ENCODE measurements around the gene CLEC6A. TPM values are rescaled to one million over a fixed set of nuclear protein-coding genes. Genes with fewer than 3 reads are reported as not detected.

CLEC6A gene
- total RNA-seq, 1 experiment from 2014 or later = not detected

DNA sequence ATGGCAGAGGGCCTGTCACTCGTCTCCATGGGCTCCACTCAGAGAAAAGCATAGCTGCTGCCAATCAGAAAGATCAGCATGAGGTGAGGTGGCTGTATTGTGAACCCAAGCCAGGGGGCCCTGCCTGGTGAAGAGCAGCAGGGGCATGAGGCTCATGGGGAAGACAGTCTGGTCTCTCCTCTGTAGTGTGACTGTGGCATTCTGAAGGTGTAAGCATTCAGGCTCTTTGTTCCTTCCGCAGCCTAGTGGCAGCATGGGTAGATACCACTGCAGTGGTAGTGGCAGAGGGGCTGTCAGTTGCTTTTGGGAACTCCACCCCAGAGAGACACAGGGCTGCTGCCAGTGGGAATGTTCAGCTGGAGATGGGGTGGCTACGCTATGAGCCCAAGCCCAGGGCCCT is 52.5 kb downstream of the CLEC6A start:
- TF ChIP-seq, protein P1, sequence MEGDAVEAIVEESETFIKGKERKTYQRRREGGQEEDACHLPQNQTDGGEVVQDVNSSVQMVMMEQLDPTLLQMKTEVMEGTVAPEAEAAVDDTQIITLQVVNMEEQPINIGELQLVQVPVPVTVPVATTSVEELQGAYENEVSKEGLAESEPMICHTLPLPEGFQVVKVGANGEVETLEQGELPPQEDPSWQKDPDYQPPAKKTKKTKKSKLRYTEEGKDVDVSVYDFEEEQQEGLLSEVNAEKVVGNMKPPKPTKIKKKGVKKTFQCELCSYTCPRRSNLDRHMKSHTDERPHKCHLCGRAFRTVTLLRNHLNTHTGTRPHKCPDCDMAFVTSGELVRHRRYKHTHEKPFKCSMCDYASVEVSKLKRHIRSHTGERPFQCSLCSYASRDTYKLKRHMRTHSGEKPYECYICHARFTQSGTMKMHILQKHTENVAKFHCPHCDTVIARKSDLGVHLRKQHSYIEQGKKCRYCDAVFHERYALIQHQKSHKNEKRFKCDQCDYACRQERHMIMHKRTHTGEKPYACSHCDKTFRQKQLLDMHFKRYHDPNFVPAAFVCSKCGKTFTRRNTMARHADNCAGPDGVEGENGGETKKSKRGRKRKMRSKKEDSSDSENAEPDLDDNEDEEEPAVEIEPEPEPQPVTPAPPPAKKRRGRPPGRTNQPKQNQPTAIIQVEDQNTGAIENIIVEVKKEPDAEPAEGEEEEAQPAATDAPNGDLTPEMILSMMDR (IDR thresholded peaks at IDR 0.05; ENCODE audit: unreplicated experiment) = no peak
- Mint-ChIP-seq H3K36me3 (ENCODE audit: insufficient read depth, unreplicated experiment) (no peaks in the 10 kb centered on the region), H3K27ac (ENCODE audit: low read depth, unreplicated experiment) (no peak overlapping the region), H3K9me3 (ENCODE audit: unreplicated experiment) (no peaks in the 10 kb centered on the region), H3K4me3 (ENCODE audit: unreplicated experiment) (no peak overlapping the region), H3K27me3 (ENCODE audit: insufficient read depth, unreplicated experiment) (peaks cover 65% of the 10 kb centered on the region), H3K4me1 (ENCODE audit: insufficient read depth, unreplicated experiment) (no peaks in the 10 kb centered on the region)
- intact Hi-C loops (cut with micrococcal nuclease) = no loop called here
- no peak for DNase-seq (ENCODE audit: unreplicated experiment)
- no TSS peak for BruUV-seq (replicated peaks)
- ChIA-PET POLR2A (no interaction called here), CTCF (no interaction called here)

DNA sequence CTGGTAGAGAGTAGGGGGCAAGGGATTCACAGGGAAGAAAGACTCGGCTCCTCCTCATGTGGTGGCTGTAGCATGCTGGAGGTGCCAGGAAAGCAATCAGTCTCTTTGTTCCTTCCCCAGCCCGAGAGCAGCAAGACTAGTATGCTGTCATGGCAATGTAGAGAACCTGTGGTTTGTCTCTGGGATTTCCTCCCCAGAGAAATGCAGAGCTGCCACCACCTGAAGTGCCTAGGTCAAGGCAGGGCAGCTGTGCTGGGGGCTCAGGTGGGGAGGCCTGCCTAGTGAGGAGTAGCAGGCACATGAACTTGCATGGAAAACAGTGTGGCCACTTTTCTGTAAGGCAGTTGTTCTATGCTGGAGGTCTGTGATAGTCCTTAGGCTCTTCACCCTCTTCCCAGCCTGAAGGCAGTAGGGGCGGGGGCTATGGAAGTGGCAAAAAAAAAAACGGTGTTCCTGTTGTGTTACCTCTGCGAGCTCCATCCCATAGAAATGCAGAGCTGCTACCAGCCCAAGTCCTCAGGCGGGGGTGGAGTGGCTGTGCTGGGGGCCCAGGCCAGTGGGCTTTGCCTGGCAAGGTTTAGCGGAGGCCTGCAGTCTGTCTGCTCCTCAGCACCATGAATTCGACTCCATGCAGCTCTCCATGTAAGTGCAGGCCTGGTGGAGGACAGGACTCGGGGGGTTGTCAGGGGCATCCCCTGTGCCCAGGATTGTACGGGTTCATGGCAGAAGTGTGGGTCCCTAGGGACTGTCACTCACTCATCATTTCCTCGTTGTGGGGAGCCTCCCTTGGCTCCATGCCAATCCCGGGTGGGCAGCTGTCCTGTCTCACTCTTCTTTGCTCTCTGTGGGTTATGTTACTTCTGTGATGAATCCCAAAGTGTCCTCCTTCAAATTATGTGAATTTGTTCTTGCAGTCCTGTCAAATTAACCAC is 53.4 kb downstream of the CLEC6A start:
- ChIA-PET POLR2A (no interaction called here), CTCF (no interaction called here)
- Mint-ChIP-seq H3K4me3 (ENCODE audit: unreplicated experiment) (no peak overlapping the region), H3K27ac (ENCODE audit: low read depth, unreplicated experiment) (no peak overlapping the region), H3K36me3 (ENCODE audit: insufficient read depth, unreplicated experiment) (no peaks in the 10 kb centered on the region), H3K27me3 (ENCODE audit: insufficient read depth, unreplicated experiment) (peaks cover 74% of the 10 kb centered on the region), H3K9me3 (ENCODE audit: unreplicated experiment) (no peaks in the 10 kb centered on the region), H3K4me1 (ENCODE audit: insufficient read depth, unreplicated experiment) (no peaks in the 10 kb centered on the region)
- TF ChIP-seq, protein P1 (IDR thresholded peaks at IDR 0.05; ENCODE audit: unreplicated experiment) = no peak
- BruUV-seq (replicated peaks) = no TSS peak
- intact Hi-C loops (cut with micrococcal nuclease) = no loop called here
- no peak for DNase-seq (ENCODE audit: unreplicated experiment)

GRCh38 chr12:8513256-8513655 is 57.5 kb downstream of the CLEC6A start, which contains the start of gene CLEC4D:
TSS of gene CLEC4D (plus strand) at chr12:8513503. CDS start at chr12:8513733, 230 bp downstream.
- intact Hi-C loops (cut with micrococcal nuclease) = no loop called here
- CTCF ChIA-PET = interaction anchor here (0.6 kb wide), 1 partner anchor 475 kb away, joined by 3 read pairs; no protein-coding TSS in a partner anchor

GRCh38 chr12:8517971-8518370 is 62.2 kb downstream of the CLEC6A start:
- TF ChIP-seq, protein P1 (IDR thresholded peaks at IDR 0.05; ENCODE audit: unreplicated experiment) = no peak
- ChIA-PET POLR2A (no interaction called here), CTCF (interaction anchor here (0.6 to 0.9 kb wide), 3 partner anchors 26 to 685 kb away, joined by 3 to 5 read pairs (median 3); no protein-coding TSS in a partner anchor)
- no peaks in the 10 kb centered on the region for H3K9me3 Mint-ChIP-seq (ENCODE audit: unreplicated experiment)
- no peaks in the 10 kb centered on the region for H3K4me1 Mint-ChIP-seq (ENCODE audit: insufficient read depth, unreplicated experiment)
- no peak for DNase-seq (ENCODE audit: unreplicated experiment)
- BruUV-seq (replicated peaks) = no TSS peak
- no peaks in the 10 kb centered on the region for H3K36me3 Mint-ChIP-seq (ENCODE audit: insufficient read depth, unreplicated experiment)
- H3K4me3 Mint-ChIP-seq (ENCODE audit: unreplicated experiment) = no peak overlapping the region
- H3K27me3 Mint-ChIP-seq (ENCODE audit: insufficient read depth, unreplicated experiment) = peaks cover 62% of the 10 kb centered on the region
- no peak overlapping the region for H3K27ac Mint-ChIP-seq (ENCODE audit: low read depth, unreplicated experiment)
- intact Hi-C loops (cut with micrococcal nuclease) = no loop called here

More at GRCh38 chr12:8513256-8513655, 57.5 kb downstream of the CLEC6A start, which contains the start of gene CLEC4D:
- Mint-ChIP-seq H3K27me3 (ENCODE audit: insufficient read depth, unreplicated experiment) (peaks cover 71% of the 10 kb centered on the region), H3K9me3 (ENCODE audit: unreplicated experiment) (no peaks in the 10 kb centered on the region), H3K36me3 (ENCODE audit: insufficient read depth, unreplicated experiment) (no peaks in the 10 kb centered on the region), H3K4me3 (ENCODE audit: unreplicated experiment) (no peak within 1 kb of the TSS), H3K4me1 (ENCODE audit: insufficient read depth, unreplicated experiment) (no peaks in the 10 kb centered on the region), H3K27ac (ENCODE audit: low read depth, unreplicated experiment) (no peak within 1 kb of the TSS)
- POLR2A ChIA-PET = no interaction called here
- no peak for DNase-seq (ENCODE audit: unreplicated experiment)
- TF ChIP-seq, protein P1 (IDR thresholded peaks at IDR 0.05; ENCODE audit: unreplicated experiment) = no peak
- BruUV-seq (replicated peaks) = no TSS peak
